Right lobe of liver (tissue), 6 donors: ENCODE results near the gene SMARCA5. TPM values are rescaled to one million over a fixed set of nuclear protein-coding genes. Genes with fewer than 3 reads are reported as not detected.

Experiments used
- ATAC-seq, 4 donors: fragments of 200-7000 bp; cut with Tn5 transposase; one replicate each; pipeline ENCODE4 v1.9.1; 2020; ENCODE audit warnings: mild to moderate bottlenecking in 4 of 4, moderate library complexity in 4 of 4
- DNase-seq, 3 donors: peaks; one replicate each; pipeline ENCODE4 v3.0.0-alpha.2; 2020
- H3K27ac ChIP-seq, 3 donors: fragments of 200-600 bp; one replicate each; pipeline ENCODE4 v1.8.0; 2022
- H3K27me3 ChIP-seq, 2 donors: fragments of 200-600 bp; one replicate each; pipeline ENCODE4 v1.8.0; 2022
- H3K36me3 ChIP-seq, 4 donors: fragments of 200-600 bp; sonication (generic) in 1 of 4; one replicate each; pipeline versions ENCODE4 v1.5.1 to v1.8.0; 2017 to 2022; ENCODE audit warnings: control low read depth in 1 of 4
- H3K4me1 ChIP-seq, 4 donors: fragments of 200-600 bp; sonication (generic) in 1 of 4; one replicate each; pipeline versions ENCODE4 v1.5.1 to v1.8.0; 2017 to 2022; ENCODE audit warnings: control low read depth in 1 of 4
- H3K4me3 ChIP-seq, 3 donors: fragments of 200-600 bp; one replicate each; pipeline ENCODE4 v1.8.0; 2022
- H3K9me3 ChIP-seq, 4 donors: fragments of 200-600 bp; sonication (generic) in 1 of 4; one replicate each; pipeline versions ENCODE4 v1.5.1 to v1.8.0; 2017 to 2022; ENCODE audit warnings: control low read depth in 1 of 4
- CTCF ChIP-seq, 4 donors: fragments of 200-600 bp in 3 of 4; fragments of 450-650 bp in 1 of 4; IDR thresholded peaks; one replicate each; pipeline versions ENCODE4 v1.5.1 to v1.8.0; 2016 to 2022; ENCODE audit warnings: antibody characterized with exemption in 4 of 4, mild to moderate bottlenecking in 2 of 4
- POLR2A ChIP-seq: fragments of 450-650 bp; IDR thresholded peaks from one replicate; pipeline ENCODE4 v1.6.1; 2017; ENCODE audit warnings: antibody characterized with exemption, mild to moderate bottlenecking
- WGBS: methylation state at CpG from one replicate; pipeline ENCODE4 v1.1.6; 2018; ENCODE audit warnings: low coverage, low lambda C conversion rate; ENCODE audit not compliant: insufficient coverage; ENCODE audit errors: missing lambda C conversion rate; 5-methylcytosine and 5-hydroxymethylcytosine counted together
- intact Hi-C, 2 donors: fragments of 100-400 bp; cut with DNase I; formaldehyde crosslinking; loops; one replicate each; pipeline versions ENCODE4 v1.11.2 to v1.14.1; 2022
- total RNA-seq, 6 experiments: library from RNA; depleted of rRNA in 2 of 6; stranded (reverse); fragments of >200 nt in 2 of 6; fragmentation: NEBNext Ultra II Directional in 3 of 6; extraction: Animal tissue kit (Norgen Biotek cat#: 25700) in 3 of 6; gene quantifications; one replicate each; pipeline versions ENCODE4 v1.1.0 to v1.2.4, GENCODE V29; 2016 to 2023
- donor health status: DM: no; HTN: yes; CAD: no.
- donor health status: DM: no; HTN: no; CAD: no.
- donor health status: DM: no; HTN: no; CAD: no.
- donor health status: DM: no; HTN: yes; CAD: no.
- donor health status: DM: no; HTN: yes; CAD: no.

SMARCA5 gene
- total RNA-seq, 6 experiments from 2014 or later = 7.8 to 24.1 (median 16.7) TPM

- WGBS = 68% methylated on average over 4 of the region's 4 CpGs
- peaks cover 8 to 85% (median 29%) of the 10 kb centered on the region in 4 donors for H3K36me3 ChIP-seq
- H3K4me3 ChIP-seq = no peak overlapping the region
- TF ChIP-seq POLR2A (no peak), CTCF (IDR thresholded peaks at IDR 0.05) (no peak)
- ATAC-seq = no peak
- H3K9me3 ChIP-seq = no peaks in the 10 kb centered on the region
- no peak for DNase-seq
- no peaks in the 10 kb centered on the region for H3K27me3 ChIP-seq
- no peak overlapping the region for H3K27ac ChIP-seq
- intact Hi-C loops = no loop called here
- no peaks in the 10 kb centered on the region for H3K4me1 ChIP-seq
These were observed 25.6 kb downstream of the SMARCA5 start for GRCh38 chr4:143538979-143539669.

DNA sequence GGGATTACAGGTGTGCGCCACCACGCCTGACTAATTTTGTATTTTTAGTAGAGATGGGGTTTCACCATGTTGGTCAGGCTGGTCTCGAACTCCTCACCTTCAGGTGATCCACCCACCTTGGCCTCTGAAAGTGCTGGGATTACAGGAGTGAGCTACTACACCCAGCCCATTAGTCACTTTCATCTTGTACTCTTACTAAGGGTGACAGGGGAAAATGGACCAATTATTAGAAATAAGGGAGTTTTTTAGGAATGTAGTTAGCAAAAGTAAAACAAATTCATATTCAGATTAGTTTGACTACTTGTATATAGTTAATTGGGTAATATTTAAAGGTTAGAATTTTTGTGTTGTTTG lies 26.1 kb downstream of the SMARCA5 start:
- Histone ChIP-seq H3K36me3 (peaks cover 8 to 88% (median 28%) of the 10 kb centered on the region in 4 donors), H3K27ac (no peak overlapping the region), H3K9me3 (no peaks in the 10 kb centered on the region), H3K27me3 (no peaks in the 10 kb centered on the region), H3K4me3 (no peak overlapping the region), H3K4me1 (no peaks in the 10 kb centered on the region)
- no peak for DNase-seq
- TF ChIP-seq POLR2A = no peak
- intact Hi-C loops = no loop called here
- no peak for ATAC-seq
- WGBS = 94% methylated on average over 2 of the region's 3 CpGs

- intact Hi-C loops = no loop called here
- 83% methylated on average over 2 of the region's 2 CpGs for WGBS
- no peaks in the 10 kb centered on the region for H3K9me3 ChIP-seq
- H3K36me3 ChIP-seq = peaks cover 0 to 51% (median 24%) of the 10 kb centered on the region in 4 donors
- no peak overlapping the region for H3K27ac ChIP-seq
- H3K27me3 ChIP-seq = no peaks in the 10 kb centered on the region
- DNase-seq (no peak), ATAC-seq (no peak)
- no peak overlapping the region for H3K4me3 ChIP-seq
- TF ChIP-seq POLR2A (no peak), CTCF (IDR thresholded peaks at IDR 0.05) (no peak)
- peaks cover 0 to 5% (median 2%) of the 10 kb centered on the region in 4 donors for H3K4me1 ChIP-seq
These were observed 36.4 kb downstream of the SMARCA5 start for GRCh38 chr4:143549928-143550327.

DNA sequence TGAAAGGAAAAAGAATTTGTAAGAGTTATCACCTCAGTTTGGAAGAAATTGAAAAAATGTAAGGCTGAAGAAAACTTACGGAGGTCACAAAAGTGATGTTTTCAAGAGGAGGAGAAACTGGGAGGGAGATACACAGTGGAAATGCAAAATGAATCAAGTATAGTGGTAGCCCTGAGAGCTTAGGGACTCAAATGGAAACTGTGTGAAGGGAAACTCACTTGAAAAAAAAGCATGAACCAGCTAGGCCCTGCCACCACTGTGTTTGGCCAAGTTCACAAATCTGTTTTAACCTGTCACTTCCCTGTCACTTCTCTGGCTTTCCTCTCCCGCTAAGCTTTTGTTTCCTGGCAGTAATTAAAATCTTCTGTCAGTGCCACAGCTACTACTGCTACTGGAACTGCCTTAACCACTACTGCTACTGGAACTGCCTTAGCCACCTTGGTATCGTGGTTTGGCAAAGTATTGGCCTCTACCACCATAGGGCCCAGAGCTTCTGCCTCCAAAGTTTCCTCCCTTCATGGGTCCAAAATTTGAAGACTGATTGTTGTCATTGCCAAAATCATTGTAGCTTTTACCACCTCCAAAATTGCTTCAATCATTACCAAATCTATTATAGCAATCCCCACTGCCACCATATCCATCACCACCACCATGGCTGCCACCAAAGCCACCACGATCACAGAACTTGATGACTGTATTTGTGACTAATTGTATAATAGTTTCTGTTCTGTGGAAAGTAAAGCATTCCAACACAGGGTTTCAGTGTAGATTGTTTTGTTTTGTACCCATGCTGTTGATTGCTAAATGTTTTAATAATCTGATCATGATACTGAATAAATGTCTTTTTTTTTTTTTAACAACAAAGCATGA lies 41.5 kb downstream of the SMARCA5 start:
- intact Hi-C loops = no loop called here
- no peak for ATAC-seq
- 49% methylated on average over 3 of the region's 4 CpGs for WGBS

More for the DNA sequence above, 41.5 kb downstream of the SMARCA5 start:
- no peaks in the 10 kb centered on the region for H3K9me3 ChIP-seq
- no peak for DNase-seq
- H3K4me3 ChIP-seq = no peak overlapping the region
- H3K27me3 ChIP-seq = no peaks in the 10 kb centered on the region
- TF ChIP-seq POLR2A (no peak), CTCF (IDR thresholded peaks at IDR 0.05) (no peak)
- no peak overlapping the region for H3K27ac ChIP-seq
- H3K4me1 ChIP-seq = peaks cover 0 to 8% (median 2%) of the 10 kb centered on the region in 4 donors
- H3K36me3 ChIP-seq = peaks cover 0 to 10% (median 6%) of the 10 kb centered on the region in 4 donors
